ENCODE results near the gene MRPL2.

MRPL2 gene

GRCh38 chr6:43059168-43060033 lies at the start of gene MRPL2, which contains the start of gene KLC4:
TSS of gene MRPL2 (minus strand) at chr6:43059434. CDS start at chr6:43059381, 53 bp downstream.
TSS of gene KLC4 (plus strand) at chr6:43059631. CDS start at chr6:43061336, 1,705 bp downstream.
- DNase-seq = peak; percentile 99

- no peak for DNase-seq
Measured at GRCh38 chr6:43107344-43108062, 48.3 kb upstream of the MRPL2 start.

GRCh38 chr6:43105538-43106222 lies 46.4 kb upstream of the MRPL2 start:
- DNase-seq = no peak

GRCh38 chr6:43103253-43103876 lies 44.1 kb upstream of the MRPL2 start:
- no peak for DNase-seq

GRCh38 chr6:43101497-43101896 lies 42.3 kb upstream of the MRPL2 start:
- no peak for DNase-seq

GRCh38 chr6:43097502-43097901 lies 38.3 kb upstream of the MRPL2 start:
- no peak for DNase-seq

GRCh38 chr6:43097098-43097489 lies 37.9 kb upstream of the MRPL2 start:
- no peak for DNase-seq

DNA sequence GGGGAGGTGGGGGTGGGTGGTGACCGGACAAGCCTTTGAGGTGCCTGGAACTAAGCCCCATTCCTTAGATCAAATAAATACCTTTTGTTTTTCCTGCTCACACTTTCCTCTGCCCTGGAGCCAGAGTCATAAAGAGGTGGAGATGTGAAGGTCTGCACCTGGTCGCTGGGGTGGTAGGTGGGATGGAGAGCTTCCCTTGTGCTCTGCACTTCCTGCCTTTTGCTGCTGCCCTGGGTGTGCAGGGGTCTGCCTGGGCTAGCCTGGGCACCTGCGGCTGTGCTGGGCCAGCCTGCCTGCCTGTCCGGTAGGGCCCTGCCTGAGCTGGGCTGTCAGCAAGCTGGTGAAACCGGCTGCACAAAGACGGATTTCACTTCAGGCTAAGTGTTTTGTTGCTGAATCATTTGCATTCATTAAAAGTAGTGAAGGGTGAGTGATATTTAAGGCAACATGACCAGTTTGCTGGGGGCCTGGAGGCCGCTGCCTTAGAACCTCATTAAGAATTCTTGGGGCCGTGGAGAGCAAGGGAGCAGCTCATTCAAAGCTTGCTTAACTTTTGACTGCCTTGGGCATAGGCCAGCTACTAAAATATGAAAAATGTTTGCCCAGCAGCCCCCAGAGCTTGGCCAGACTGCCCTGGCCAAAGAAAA lies 37.3 kb upstream of the MRPL2 start:
- no peak for DNase-seq

DNA sequence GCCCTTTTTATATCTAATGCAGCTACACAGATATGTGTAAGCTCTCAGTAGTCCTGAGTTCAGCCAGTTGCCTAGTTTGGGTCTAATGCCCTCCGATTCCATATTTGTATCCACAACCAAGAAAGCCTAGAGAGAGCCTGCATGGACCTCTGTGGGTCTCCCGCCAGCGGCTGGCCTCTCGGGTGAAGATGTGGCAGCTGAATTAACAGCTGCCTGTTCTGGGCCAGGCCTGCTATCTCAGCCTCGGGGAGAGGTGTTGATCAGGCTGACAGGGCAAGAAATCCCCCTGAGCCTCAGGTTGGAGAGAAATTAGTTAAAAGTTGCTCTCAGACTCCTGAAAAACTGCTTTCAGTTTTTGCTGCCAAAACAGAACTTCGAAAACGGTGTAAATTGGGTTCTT lies 36.7 kb upstream of the MRPL2 start:
- DNase-seq = no peak

DNA sequence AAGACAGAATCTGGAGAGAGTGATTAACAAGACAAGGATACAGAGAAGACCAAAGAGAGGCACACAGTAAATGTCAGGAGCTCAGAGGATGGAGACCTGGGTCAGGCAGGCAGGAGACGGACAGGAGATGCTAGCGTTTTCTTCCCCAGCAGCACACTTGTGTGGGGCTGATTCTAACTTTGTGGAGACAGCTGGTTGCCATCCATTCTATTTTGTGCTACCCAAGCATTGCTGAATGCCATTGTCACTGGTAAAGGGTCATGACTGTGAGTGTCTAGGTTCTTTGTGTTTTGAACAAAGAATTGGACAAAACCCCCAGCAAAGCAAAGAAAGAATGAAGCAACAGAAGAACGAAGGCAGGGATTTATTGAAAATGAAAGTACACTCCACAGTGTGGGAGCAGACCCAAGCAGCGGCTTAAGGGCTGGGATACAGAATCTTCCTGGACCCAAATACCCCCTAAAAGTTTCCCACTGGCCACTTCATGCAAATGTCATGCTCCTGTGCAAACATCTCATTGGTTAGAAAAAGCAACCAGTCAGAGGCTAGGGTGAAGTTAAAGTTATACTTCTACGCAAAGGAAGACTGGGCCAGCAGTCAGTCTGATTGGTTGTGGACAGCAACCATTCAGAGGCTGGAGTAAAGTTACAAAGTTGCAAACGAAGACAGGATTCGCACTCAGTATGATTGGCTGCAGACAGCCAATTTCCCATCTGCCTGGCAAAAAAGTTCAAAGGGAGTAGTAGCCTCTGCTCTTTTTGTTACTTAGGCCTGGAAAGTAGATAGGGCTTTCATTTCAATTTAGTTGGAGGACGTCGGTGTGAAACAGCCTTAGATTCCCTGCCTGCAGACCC lies 34.4 kb upstream of the MRPL2 start:
- DNase-seq = no peak

DNA sequence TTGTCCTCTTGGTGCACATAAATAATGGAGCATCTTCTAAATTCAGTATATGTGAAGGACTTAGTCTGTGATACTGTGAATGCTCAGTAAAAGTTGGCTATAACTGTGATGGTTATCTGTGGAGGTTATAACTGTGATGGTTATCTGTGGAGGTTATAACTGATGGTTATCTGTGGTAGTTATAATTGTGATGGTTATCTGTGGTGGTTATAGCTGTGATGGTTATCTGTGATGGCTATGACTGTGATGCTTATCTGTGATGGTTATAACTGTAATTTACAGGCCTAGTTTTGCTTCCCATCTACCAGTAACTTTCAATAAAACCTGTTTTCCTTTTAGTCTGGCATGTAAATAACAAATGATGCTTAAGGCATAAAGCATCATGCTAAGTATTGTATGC lies 33.4 kb upstream of the MRPL2 start:
- no peak for DNase-seq

GRCh38 chr6:43091436-43091991 lies 32.3 kb upstream of the MRPL2 start:
- no peak for DNase-seq

GRCh38 chr6:43091020-43091419 lies 31.8 kb upstream of the MRPL2 start:
- DNase-seq = no peak

DNA sequence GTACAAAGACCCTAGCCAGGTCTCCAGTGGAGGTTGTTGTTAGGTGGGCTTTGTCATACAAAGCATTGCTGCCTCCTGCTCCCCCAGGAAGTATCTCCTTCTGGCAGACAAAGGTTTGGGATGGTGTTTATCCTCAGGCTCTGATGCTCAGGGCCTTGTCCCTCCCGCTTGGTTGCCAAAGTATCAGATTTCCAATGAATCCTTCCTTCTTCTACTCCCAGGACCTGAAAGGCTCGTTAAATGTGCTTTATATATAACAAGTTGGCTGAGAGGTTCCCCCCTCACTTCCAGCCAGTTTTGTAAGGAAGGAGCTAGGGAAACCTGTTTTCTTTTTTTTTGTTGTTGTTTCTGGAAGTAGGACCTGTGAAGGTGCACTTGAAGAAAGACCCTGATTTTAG lies 31.3 kb upstream of the MRPL2 start:
- DNase-seq = no peak

GRCh38 chr6:43089874-43090558 lies 30.8 kb upstream of the MRPL2 start:
- DNase-seq = no peak

- DNase-seq = no peak
Measured at GRCh38 chr6:43089467-43089866, 30.2 kb upstream of the MRPL2 start.

GRCh38 chr6:43088654-43089056 lies 29.4 kb upstream of the MRPL2 start:
- no peak for DNase-seq

DNA sequence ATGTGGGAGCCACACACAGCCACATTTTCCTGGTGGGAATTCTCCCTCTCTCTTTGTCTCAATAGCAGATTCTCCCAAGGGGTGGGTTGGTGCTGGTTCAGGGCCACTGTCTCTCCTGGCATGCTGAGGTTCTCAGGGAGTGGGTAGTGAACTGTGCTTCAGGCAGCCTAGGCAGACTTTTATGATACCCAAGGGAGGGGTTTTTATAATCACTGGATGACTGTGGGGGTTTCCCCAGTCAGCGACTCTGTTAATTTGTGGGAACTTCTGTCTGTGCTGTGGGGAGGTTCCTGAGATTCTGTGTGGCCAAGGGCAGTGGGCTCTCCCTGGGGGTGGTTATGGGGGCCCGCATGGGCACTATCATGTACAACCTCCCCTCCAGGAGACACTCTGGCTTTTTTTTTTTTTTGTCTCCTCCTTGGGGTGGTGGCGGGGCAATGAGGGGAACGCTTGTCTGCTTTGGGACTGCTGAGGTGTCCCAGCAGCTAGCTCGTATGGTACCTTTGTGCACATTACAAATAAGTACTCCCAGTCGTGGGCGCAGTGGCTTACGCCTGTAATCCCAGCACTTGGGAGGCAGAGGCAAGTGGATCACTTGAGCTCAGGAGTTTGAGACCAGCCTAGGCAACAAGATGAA lies 26.9 kb upstream of the MRPL2 start:
- DNase-seq = no peak

GRCh38 chr6:43082806-43083655 lies 23.8 kb upstream of the MRPL2 start:
- no peak for DNase-seq
